ENCODE results near the gene RPTN.

The RPTN gene

DNA sequence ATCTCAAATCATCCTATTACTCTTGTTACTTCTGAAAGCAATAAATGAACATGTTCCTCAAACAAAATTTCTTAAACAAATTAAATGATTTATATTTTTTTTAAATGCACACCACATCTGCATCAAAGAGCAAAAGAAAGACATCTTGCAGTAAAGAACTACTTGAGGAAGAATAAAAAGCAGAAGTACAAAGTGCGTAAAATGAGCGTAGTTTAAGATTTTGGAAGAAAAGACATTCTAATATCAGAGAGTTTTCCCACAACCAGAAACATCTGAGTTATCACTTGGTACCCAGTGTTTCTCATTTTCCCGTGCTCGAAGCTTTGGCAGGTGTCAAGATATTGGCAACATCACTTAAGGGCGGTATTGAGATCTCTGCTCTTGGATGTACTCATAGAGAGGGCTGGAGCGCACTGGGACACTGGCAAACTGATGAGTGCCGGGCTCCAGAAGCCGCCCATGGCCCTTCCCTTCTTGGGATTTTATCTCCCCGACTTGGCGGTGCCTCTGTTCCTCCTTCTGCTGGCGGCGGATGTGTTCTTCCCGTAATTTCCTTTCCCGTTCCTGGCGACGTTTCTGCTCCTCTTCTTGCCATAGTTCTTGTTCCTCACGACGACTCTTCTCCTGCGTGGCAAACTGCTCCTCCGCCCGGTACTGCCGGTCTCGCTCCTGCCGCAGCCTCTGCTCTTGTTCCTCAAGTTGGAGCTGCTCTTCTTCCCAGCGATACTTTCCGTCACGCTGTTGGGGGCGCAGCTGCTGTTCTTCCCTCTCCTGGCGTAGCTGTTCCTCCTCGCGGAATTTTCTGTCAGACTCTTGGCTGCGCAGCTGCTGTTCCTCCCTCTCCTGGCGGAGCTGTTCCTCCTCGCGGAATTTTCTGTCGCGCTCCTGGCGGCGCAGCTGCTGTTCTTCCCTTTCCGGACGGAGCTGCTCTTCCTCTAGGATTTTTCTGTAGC, 51.7 kb downstream of the RPTN start:
- no peak for TF ChIP-seq CTCF (IDR thresholded peaks at IDR 0.05; ENCODE audit: extremely low read depth, missing control alignments)
- DNase-seq (ENCODE audit: low spot score) = no peak

GRCh38 chr1:152104854-152105253, 54.2 kb downstream of the RPTN start:
- no peak for DNase-seq (ENCODE audit: low spot score)
- no peak for TF ChIP-seq CTCF (IDR thresholded peaks at IDR 0.05; ENCODE audit: extremely low read depth, missing control alignments)
